HG03469 (cell line): Measurements from ENCODE around the gene MCF2L2.

ENCODE experiments used
- ATAC-seq: cut with Tn5 transposase; IDR thresholded peaks from one replicate; pipeline ENCODE4 v1.9.1; 2021; ENCODE audit warnings: mild to moderate bottlenecking, moderate library complexity, moderate number of reproducible peaks; ENCODE audit not compliant: unreplicated experiment

Gene MCF2L2

GRCh38 chr3:183401678-183402077, 26.7 kb downstream of the MCF2L2 start:
- no peak for ATAC-seq

DNA sequence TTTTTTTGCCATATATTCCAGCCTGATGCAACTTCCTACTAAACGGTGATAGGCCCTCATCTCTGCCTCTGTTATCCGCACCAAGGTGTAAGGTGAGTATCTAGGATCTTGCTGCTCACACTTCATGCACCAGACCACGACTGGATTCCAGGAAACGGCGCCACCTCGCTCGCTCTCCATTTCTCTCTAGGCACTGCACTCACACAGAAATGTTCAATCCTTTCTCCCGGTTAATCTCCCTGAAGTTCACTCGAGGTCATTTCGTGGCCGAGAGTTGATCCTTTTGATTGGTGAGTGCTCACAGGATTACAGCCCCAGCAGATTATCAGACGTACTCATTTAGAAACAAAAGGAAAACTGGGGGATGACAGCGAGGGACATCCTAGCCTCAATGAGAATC, 28.1 kb downstream of the MCF2L2 start:
- no peak for ATAC-seq

GRCh38 chr3:183396662-183397391, 31.6 kb downstream of the MCF2L2 start:
- ATAC-seq, result no peak

DNA sequence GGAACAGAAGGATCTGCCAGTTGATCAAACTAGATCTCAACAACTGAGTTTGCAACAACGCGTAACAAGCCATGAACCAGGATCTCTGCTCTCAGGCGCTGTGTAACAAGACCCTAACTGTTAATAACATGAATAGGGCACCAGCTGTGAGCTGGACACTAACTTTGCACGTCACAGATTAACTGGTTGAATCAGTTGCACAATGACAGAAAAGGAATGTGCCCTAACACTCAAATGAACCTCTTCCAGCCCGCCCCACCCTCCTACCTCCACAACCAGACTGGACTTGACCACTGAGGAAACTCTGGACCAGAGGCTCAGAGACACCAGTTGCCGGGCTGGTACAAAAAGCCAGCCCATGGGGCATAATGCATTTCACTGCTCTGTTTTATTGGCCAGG, 34.3 kb downstream of the MCF2L2 start:
- ATAC-seq, result no peak

DNA sequence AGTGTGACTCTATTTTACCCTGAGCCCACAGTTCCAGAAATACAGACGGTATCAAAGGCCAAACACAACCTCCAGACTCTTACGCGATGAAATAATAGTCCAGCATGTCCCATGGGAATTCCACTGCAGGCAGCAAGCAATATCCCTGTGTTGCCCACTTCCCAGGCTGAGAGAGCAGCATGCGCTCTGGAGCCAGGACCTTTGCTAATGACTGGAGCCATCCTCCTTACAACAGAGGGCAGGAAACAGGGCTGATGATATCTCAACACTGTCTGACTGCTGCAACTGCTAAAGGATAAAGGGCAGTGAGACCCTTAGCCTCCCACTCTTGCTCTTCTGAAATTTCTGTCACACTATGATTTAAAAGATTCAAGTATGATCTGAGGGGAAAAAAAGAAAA, 34.8 kb downstream of the MCF2L2 start:
- ATAC-seq, result no peak

GRCh38 chr3:183392186-183393034, 36.0 kb downstream of the MCF2L2 start:
- no peak for ATAC-seq

DNA sequence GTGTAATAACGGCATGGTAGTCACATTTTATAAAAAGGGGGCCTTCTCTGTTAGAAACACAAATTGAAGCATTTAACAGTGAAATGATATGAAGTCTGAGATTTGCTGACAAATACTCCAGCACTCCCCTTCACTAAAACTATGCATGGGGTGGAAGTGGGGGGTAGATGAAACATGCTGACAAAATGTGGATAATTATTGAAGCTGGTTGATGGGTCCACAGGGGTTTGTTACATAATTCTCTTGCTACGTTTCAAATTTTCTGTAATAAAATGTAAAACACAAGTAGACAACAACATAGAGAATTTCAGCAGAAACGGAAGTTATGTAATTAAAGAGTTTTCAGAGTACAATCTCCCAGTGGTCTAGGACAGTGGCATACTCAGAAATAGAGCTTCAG, 37.0 kb downstream of the MCF2L2 start:
- ATAC-seq, result no peak

- ATAC-seq, result no peak
These were observed 37.6 kb downstream of the MCF2L2 start for GRCh38 chr3:183390844-183391243.

GRCh38 chr3:183388213-183388895, 40.1 kb downstream of the MCF2L2 start:
- ATAC-seq, result no peak

- no peak for ATAC-seq
These were observed 40.6 kb downstream of the MCF2L2 start for GRCh38 chr3:183387797-183388196.

DNA sequence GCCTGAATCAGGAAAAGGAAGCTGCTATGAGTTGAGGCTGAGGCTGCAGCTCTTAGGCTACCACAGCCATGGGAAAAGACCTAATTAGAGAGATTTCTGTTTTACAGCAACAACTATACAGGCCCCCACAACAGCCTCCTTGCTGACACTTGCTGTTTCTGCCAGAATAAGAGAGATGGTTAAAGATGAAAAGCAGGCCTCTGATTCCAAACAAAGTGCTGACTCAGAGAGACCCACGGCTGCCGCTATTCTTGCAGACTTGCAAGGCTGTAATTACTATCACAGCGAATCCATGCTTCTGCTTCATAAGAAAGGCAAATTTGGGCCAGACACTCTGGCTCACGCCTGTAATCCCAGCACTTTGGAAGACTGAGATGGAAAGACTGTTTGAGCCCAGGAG, 41.8 kb downstream of the MCF2L2 start:
- no peak for ATAC-seq

GRCh38 chr3:183385698-183386613, 42.5 kb downstream of the MCF2L2 start:
- no peak for ATAC-seq

GRCh38 chr3:183381673-183382072, 46.7 kb downstream of the MCF2L2 start:
- no peak for ATAC-seq

DNA sequence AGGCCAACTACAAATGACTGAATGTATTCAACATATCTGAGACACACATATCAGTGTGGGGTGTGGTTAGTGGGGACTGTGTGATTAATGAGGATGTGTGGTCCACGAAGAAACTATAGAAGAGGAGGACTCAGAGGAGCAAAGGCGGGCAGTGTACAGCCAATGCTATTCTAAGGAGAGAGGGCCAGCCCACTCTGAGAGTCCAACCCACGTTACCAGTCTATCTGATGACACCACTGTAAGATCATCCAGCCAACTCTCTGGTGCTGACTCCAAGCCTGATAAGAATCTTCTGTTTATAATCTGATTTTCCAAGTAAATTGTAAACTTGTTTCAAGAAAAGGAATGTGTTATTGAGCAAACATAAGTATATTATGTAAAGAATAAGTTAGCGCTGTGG, 47.2 kb downstream of the MCF2L2 start:
- no peak for ATAC-seq

DNA sequence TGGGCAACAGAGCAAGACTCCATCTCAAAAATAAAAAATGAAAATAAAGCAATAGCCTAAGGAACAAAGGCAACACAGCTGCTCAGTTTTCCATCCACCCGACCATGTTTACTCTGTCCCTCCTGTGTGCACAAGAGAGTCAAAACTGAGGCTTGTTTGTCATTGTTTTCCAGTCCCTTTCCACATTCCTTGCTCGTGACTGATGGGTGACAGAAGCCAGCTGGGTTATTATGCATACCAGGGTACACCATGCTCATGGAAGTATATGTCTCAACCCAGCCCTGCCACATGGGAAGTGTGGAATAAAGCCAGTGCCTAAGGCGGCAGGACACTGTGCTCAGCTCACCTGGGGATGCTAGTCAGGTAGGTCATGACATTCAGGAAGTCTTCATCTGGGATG, 49.5 kb downstream of the MCF2L2 start:
- ATAC-seq, result no peak

DNA sequence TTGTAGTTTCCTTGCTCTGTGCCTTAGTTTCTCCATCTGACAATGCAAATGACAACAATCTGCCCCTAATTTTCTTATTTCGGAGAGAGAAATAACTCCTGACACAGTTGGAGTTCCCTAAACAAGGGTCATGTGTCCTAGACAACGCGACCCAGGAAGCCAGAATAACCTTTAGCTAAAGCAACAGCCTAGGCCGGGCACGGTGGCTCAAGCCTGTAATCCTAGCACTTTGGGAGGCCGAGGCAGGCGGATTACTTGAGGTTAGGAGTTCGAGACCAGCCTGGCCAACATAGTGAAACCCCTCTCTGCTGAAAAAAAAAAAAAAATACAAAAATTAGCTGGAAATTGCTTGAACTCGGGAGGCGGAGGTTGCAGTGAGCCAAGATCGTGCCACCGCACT, 49.9 kb downstream of the MCF2L2 start:
- ATAC-seq, result no peak

GRCh38 chr3:183378008-183378407, 50.4 kb downstream of the MCF2L2 start:
- ATAC-seq, result no peak

DNA sequence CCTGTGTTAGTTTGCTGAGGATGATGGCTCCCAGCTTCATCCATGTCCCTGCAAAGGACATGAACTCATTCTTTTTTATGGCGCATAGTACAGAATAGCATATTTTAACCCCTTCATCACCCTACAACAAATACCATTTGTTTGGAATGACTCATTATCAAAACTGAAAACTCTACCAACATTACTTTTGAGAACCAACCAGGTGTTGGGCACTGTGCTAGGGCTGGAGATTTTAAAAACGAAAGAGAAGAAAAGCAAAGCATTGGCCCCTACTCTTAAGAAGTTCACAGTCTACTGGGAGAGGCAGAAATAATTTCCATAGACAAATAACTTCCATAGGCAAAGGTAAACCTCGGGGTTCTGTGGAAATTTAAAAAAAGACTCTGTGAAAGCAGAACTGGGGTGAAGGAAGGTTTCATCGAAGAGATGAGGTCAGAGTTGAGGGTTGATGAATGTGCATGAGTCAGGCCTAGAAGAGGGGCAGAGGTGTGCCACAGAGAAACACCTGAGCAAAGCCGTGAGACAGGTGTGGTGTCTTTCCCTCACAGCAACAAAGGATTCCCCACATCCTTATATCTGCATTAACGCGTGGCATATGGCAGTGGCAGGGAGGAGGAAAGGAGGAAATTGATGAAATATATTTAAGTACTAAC, 51.0 kb downstream of the MCF2L2 start:
- no peak for ATAC-seq

GRCh38 chr3:183375787-183376186, 52.6 kb downstream of the MCF2L2 start:
- ATAC-seq, result no peak

DNA sequence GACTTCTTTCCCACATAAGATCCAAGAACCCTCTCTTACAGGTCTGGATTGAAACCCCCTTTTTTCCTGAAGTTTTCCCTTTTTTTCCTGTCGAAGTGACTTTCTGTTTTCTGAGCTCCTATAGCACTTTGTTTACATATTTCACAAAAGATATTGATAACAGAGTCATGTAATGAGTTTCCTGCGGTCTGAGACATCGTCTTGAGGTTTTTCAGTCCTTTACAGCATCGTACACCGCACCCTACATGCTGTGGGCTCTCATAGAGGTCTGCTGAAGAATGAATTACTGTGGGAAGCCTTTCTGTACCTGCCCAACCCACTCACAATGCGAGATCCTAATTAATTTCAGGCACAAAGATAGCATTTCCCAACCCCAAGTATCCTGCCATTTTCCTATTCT, 53.1 kb downstream of the MCF2L2 start:
- no peak for ATAC-seq
